Gastrocnemius medialis (tissue), 4 donors: ENCODE data around the gene LINGO3.

Source experiments
- POLR2A ChIP-seq, 2 donors: fragments of 450-650 bp; IDR thresholded peaks; one replicate each; pipeline ENCODE4 v1.6.1; 2017; ENCODE audit warnings: antibody characterized with exemption in 2 of 2, mild to moderate bottlenecking in 2 of 2, moderate library complexity in 2 of 2
- TF ChIP-seq, protein P1 (sequence below), 5 experiments: fragments of 450-650 bp in 3 of 5; fragments of 200-600 bp in 2 of 5; sonication (generic) in 2 of 5; IDR thresholded peaks in 4 of 5; conservative IDR thresholded peaks in 1 of 5; 1 replicate in 4 of 5; 2 replicates in 1 of 5; pipeline ENCODE4 v1.5.1; 2016 to 2019; ENCODE audit warnings: antibody characterized with exemption in 5 of 5, mild to moderate bottlenecking in 3 of 5, moderate library complexity in 3 of 5

DNA sequence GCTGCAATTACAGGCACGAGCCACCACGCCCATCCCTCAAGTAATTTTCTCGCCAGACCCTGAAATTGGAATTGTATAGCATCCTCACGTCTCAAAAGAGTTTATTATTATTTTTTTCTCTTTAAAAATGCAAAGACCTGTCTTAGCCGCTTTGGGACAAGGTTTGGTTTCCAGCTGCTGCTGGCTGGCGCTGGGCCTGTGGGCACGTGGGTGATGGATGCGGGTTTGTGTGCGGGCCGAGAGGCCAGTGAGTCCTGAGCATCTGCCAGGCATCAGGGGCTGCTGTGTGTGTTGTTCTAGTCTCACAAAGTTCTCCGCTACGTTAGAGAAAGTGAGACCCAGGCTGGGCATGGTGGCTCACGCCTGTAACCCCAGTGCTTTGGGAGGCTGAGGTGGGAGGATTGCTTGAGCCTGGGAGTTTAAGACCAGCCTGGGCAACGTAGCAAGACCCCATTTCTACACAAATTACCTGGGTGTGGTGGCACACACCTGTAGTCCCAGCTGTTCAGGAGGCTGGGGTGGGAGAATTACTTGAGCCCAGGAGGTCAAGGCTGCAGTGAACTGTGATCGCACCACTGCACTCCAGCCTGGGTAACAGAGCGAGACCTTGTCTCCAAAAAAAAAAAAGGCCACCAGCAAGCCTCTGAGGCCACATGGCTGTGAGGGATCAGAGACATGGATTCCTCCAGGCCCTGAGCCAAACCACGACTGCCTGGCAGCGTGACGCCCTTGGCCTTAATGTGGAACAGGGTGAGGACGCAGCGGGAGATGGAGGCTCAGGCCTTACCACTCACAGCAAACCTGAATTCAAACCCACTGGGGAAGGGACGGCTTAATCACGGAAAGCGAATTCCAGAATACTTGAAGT is 47.4 kb upstream of the LINGO3 start:
- TF ChIP-seq, protein P1, sequence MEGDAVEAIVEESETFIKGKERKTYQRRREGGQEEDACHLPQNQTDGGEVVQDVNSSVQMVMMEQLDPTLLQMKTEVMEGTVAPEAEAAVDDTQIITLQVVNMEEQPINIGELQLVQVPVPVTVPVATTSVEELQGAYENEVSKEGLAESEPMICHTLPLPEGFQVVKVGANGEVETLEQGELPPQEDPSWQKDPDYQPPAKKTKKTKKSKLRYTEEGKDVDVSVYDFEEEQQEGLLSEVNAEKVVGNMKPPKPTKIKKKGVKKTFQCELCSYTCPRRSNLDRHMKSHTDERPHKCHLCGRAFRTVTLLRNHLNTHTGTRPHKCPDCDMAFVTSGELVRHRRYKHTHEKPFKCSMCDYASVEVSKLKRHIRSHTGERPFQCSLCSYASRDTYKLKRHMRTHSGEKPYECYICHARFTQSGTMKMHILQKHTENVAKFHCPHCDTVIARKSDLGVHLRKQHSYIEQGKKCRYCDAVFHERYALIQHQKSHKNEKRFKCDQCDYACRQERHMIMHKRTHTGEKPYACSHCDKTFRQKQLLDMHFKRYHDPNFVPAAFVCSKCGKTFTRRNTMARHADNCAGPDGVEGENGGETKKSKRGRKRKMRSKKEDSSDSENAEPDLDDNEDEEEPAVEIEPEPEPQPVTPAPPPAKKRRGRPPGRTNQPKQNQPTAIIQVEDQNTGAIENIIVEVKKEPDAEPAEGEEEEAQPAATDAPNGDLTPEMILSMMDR (IDR thresholded peaks at IDR 0.05 in 4 of 5, conservative IDR thresholded peaks at IDR 0.05 in 1 of 5), result no peak
- TF ChIP-seq POLR2A (IDR thresholded peaks at IDR 0.05), result no peak
